GM19099 (cell line): ENCODE measurements around the gene TRPM5.

Source experiments
- POLR2A ChIP-seq: IDR thresholded peaks from 3 replicates; pipeline ENCODE4 v1.6.1; 2011; ENCODE audit warnings: low read depth; ENCODE audit not compliant: insufficient read length; ENCODE audit errors: extremely low read depth

Gene TRPM5

GRCh38 chr11:2423157-2424025, 20.9 kb downstream of the TRPM5 start:
- TF ChIP-seq POLR2A = no peak

GRCh38 chr11:2422461-2423156, 21.7 kb downstream of the TRPM5 start:
- no peak for TF ChIP-seq POLR2A

GRCh38 chr11:2421996-2422395, 22.3 kb downstream of the TRPM5 start:
- TF ChIP-seq POLR2A = no peak

GRCh38 chr11:2421226-2421994, 22.9 kb downstream of the TRPM5 start:
- TF ChIP-seq POLR2A = no peak

- TF ChIP-seq POLR2A = no peak
Observed at GRCh38 chr11:2420502-2421225, 23.6 kb downstream of the TRPM5 start.

- no peak for TF ChIP-seq POLR2A
Observed at GRCh38 chr11:2419638-2420501, 24.4 kb downstream of the TRPM5 start.

- TF ChIP-seq POLR2A = no peak
Observed at GRCh38 chr11:2418693-2419360, 25.5 kb downstream of the TRPM5 start.

- no peak for TF ChIP-seq POLR2A
Observed at GRCh38 chr11:2417856-2418692, 26.2 kb downstream of the TRPM5 start.

GRCh38 chr11:2416765-2417164, 27.5 kb downstream of the TRPM5 start:
- no peak for TF ChIP-seq POLR2A

GRCh38 chr11:2415601-2416380, 28.5 kb downstream of the TRPM5 start:
- no peak for TF ChIP-seq POLR2A

GRCh38 chr11:2415171-2415570, 29.1 kb downstream of the TRPM5 start:
- TF ChIP-seq POLR2A = no peak

GRCh38 chr11:2414616-2415015, 29.7 kb downstream of the TRPM5 start:
- TF ChIP-seq POLR2A = no peak
